Esophagus squamous epithelium (tissue), 4 donors: ENCODE data around the gene SLC6A7.

Source experiments
- POLR2A ChIP-seq, 4 donors: fragments of 450-650 bp; IDR thresholded peaks; one replicate each; pipeline ENCODE4 v1.6.1; 2017; ENCODE audit warnings: antibody characterized with exemption in 4 of 4, mild to moderate bottlenecking in 4 of 4, moderate library complexity in 3 of 4
- TF ChIP-seq, protein P1 (sequence below), 6 experiments: fragments of 450-650 bp in 4 of 6; fragments of 200-600 bp in 2 of 6; sonication (generic) in 2 of 6; IDR thresholded peaks; one replicate each; pipeline ENCODE4 v1.5.1; 2016 to 2019; ENCODE audit warnings: antibody characterized with exemption in 6 of 6, mild to moderate bottlenecking in 4 of 6, moderate library complexity in 4 of 6

DNA sequence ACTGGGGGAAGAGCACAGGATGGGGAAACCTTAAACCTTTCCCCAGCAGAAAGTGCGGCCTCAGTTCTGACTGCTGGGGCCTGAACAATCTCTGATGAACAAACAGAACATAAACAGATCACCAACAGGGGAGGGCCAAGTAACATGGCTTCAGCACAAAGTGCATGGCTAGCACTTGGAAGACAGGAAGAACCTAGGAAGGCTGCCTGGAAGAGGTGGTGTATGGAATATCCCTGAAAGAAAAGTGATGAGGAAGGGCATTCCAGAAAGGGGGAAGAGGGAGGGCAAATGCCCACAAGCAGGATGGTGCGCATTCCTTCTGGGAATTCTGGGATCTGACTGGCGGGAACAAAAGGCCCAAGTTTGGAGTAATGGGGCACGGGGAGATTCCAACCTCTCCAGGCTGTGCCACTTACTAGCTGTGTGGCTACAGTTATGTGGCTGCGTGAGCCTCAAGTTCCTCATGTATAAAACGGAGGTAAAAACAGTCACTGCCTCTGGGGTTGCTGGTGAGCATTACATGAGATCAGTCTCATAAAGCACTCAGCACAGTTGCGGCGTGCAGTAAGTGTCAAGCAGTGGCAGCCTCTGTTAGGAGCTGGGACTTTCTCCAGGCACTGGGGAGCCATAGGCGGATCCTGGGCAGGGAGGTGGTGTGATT is 35.8 kb upstream of the SLC6A7 start:
- TF ChIP-seq, protein P1, sequence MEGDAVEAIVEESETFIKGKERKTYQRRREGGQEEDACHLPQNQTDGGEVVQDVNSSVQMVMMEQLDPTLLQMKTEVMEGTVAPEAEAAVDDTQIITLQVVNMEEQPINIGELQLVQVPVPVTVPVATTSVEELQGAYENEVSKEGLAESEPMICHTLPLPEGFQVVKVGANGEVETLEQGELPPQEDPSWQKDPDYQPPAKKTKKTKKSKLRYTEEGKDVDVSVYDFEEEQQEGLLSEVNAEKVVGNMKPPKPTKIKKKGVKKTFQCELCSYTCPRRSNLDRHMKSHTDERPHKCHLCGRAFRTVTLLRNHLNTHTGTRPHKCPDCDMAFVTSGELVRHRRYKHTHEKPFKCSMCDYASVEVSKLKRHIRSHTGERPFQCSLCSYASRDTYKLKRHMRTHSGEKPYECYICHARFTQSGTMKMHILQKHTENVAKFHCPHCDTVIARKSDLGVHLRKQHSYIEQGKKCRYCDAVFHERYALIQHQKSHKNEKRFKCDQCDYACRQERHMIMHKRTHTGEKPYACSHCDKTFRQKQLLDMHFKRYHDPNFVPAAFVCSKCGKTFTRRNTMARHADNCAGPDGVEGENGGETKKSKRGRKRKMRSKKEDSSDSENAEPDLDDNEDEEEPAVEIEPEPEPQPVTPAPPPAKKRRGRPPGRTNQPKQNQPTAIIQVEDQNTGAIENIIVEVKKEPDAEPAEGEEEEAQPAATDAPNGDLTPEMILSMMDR (IDR thresholded peaks at IDR 0.05), result no peak
- peak in 1 of 4 donors; percentile 52 for TF ChIP-seq POLR2A (IDR thresholded peaks at IDR 0.05)
